Measurements from ENCODE around the gene NRXN3.

The NRXN3 gene

GRCh38 chr14:79600406-79600805, 1430.2 kb downstream of the NRXN3 start:
- DNase-seq, result no peak
- CTCF ChIA-PET, result no interaction called here
- no peak overlapping the region for H3K4me3 Mint-ChIP-seq
- H3K9me3 Mint-ChIP-seq, result no peaks in the 10 kb centered on the region
- H3K27me3 Mint-ChIP-seq, result no peaks in the 10 kb centered on the region
- H3K4me1 Mint-ChIP-seq, result no peaks in the 10 kb centered on the region
- H3K27ac Mint-ChIP-seq, result no peak overlapping the region
- no peaks in the 10 kb centered on the region for H3K36me3 Mint-ChIP-seq

- no peak for DNase-seq
- Mint-ChIP-seq H3K27ac (no peak overlapping the region), H3K9me3 (no peaks in the 10 kb centered on the region), H3K4me1 (no peaks in the 10 kb centered on the region), H3K27me3 (no peaks in the 10 kb centered on the region), H3K4me3 (no peak overlapping the region), H3K36me3 (no peaks in the 10 kb centered on the region)
- CTCF ChIA-PET, result no interaction called here
These were observed 1431.4 kb downstream of the NRXN3 start for GRCh38 chr14:79601579-79601978.

GRCh38 chr14:79602045-79602444, 1431.9 kb downstream of the NRXN3 start:
- Mint-ChIP-seq H3K27ac (no peak overlapping the region), H3K27me3 (no peaks in the 10 kb centered on the region), H3K9me3 (no peaks in the 10 kb centered on the region), H3K4me3 (no peak overlapping the region), H3K4me1 (no peaks in the 10 kb centered on the region), H3K36me3 (no peaks in the 10 kb centered on the region)
- CTCF ChIA-PET, result no interaction called here
- no peak for DNase-seq

GRCh38 chr14:79602742-79603141, 1432.6 kb downstream of the NRXN3 start:
- no peak overlapping the region for H3K4me3 Mint-ChIP-seq
- no peaks in the 10 kb centered on the region for H3K9me3 Mint-ChIP-seq
- no peak for DNase-seq
- CTCF ChIA-PET, result no interaction called here
- no peaks in the 10 kb centered on the region for H3K36me3 Mint-ChIP-seq
- no peaks in the 10 kb centered on the region for H3K27me3 Mint-ChIP-seq
- no peak overlapping the region for H3K27ac Mint-ChIP-seq
- H3K4me1 Mint-ChIP-seq, result no peaks in the 10 kb centered on the region

GRCh38 chr14:79605849-79606248, 1435.7 kb downstream of the NRXN3 start:
- Mint-ChIP-seq H3K4me1 (no peaks in the 10 kb centered on the region), H3K27ac (no peak overlapping the region), H3K27me3 (no peaks in the 10 kb centered on the region), H3K9me3 (no peaks in the 10 kb centered on the region), H3K4me3 (no peak overlapping the region), H3K36me3 (no peaks in the 10 kb centered on the region)
- CTCF ChIA-PET, result no interaction called here
- DNase-seq, result no peak

- no peaks in the 10 kb centered on the region for H3K36me3 Mint-ChIP-seq
- CTCF ChIA-PET, result no interaction called here
- peaks cover 2% of the 10 kb centered on the region for H3K9me3 Mint-ChIP-seq
- no peak overlapping the region for H3K4me3 Mint-ChIP-seq
- H3K27me3 Mint-ChIP-seq, result no peaks in the 10 kb centered on the region
- H3K4me1 Mint-ChIP-seq, result no peaks in the 10 kb centered on the region
- no peak for DNase-seq
- H3K27ac Mint-ChIP-seq, result no peak overlapping the region
These were observed 1438.3 kb downstream of the NRXN3 start for GRCh38 chr14:79608446-79608845.

GRCh38 chr14:79613625-79614024, 1443.5 kb downstream of the NRXN3 start:
- Mint-ChIP-seq H3K27me3 (no peaks in the 10 kb centered on the region), H3K36me3 (no peaks in the 10 kb centered on the region), H3K4me3 (no peak overlapping the region), H3K27ac (no peak overlapping the region), H3K4me1 (no peaks in the 10 kb centered on the region), H3K9me3 (peaks cover 2% of the 10 kb centered on the region)
- no peak for DNase-seq
- CTCF ChIA-PET, result interaction anchor here (0.8 kb wide), 1 partner anchor 70 kb away, joined by 3 read pairs; no protein-coding TSS in a partner anchor

GRCh38 chr14:79614448-79614847, 1444.3 kb downstream of the NRXN3 start:
- Mint-ChIP-seq H3K27me3 (no peaks in the 10 kb centered on the region), H3K4me3 (no peak overlapping the region), H3K9me3 (peaks cover 2% of the 10 kb centered on the region), H3K36me3 (no peaks in the 10 kb centered on the region), H3K4me1 (no peaks in the 10 kb centered on the region), H3K27ac (no peak overlapping the region)
- CTCF ChIA-PET, result no interaction called here
- DNase-seq, result no peak

- DNase-seq, result no peak
- H3K36me3 Mint-ChIP-seq, result no peaks in the 10 kb centered on the region
- peaks cover 2% of the 10 kb centered on the region for H3K9me3 Mint-ChIP-seq
- CTCF ChIA-PET, result no interaction called here
- no peaks in the 10 kb centered on the region for H3K4me1 Mint-ChIP-seq
- H3K27me3 Mint-ChIP-seq, result no peaks in the 10 kb centered on the region
- no peak overlapping the region for H3K4me3 Mint-ChIP-seq
- H3K27ac Mint-ChIP-seq, result no peak overlapping the region
These were observed 1456.9 kb downstream of the NRXN3 start for GRCh38 chr14:79627058-79627457.

GRCh38 chr14:79629411-79630287, 1459.5 kb downstream of the NRXN3 start:
- no peaks in the 10 kb centered on the region for H3K27me3 Mint-ChIP-seq
- no peak overlapping the region for H3K27ac Mint-ChIP-seq
- peaks cover 3% of the 10 kb centered on the region for H3K9me3 Mint-ChIP-seq
- CTCF ChIA-PET, result no interaction called here
- no peak overlapping the region for H3K4me3 Mint-ChIP-seq
- no peak for DNase-seq
- no peaks in the 10 kb centered on the region for H3K4me1 Mint-ChIP-seq
- no peaks in the 10 kb centered on the region for H3K36me3 Mint-ChIP-seq

- Mint-ChIP-seq H3K9me3 (peaks cover 5% of the 10 kb centered on the region), H3K27ac (no peak overlapping the region), H3K27me3 (no peaks in the 10 kb centered on the region), H3K4me3 (no peak overlapping the region), H3K36me3 (no peaks in the 10 kb centered on the region), H3K4me1 (no peaks in the 10 kb centered on the region)
- CTCF ChIA-PET, result no interaction called here
- no peak for DNase-seq
These were observed 1460.3 kb downstream of the NRXN3 start for GRCh38 chr14:79630288-79630960.

GRCh38 chr14:79631276-79631675, 1461.1 kb downstream of the NRXN3 start:
- H3K27me3 Mint-ChIP-seq, result no peaks in the 10 kb centered on the region
- DNase-seq, result no peak
- no peak overlapping the region for H3K4me3 Mint-ChIP-seq
- no peak overlapping the region for H3K27ac Mint-ChIP-seq
- CTCF ChIA-PET, result no interaction called here
- H3K4me1 Mint-ChIP-seq, result no peaks in the 10 kb centered on the region
- H3K9me3 Mint-ChIP-seq, result peaks cover 5% of the 10 kb centered on the region
- H3K36me3 Mint-ChIP-seq, result no peaks in the 10 kb centered on the region

- CTCF ChIA-PET, result no interaction called here
- Mint-ChIP-seq H3K4me1 (no peaks in the 10 kb centered on the region), H3K36me3 (no peaks in the 10 kb centered on the region), H3K27me3 (no peaks in the 10 kb centered on the region), H3K27ac (no peak overlapping the region), H3K9me3 (peaks cover 1% of the 10 kb centered on the region), H3K4me3 (no peak overlapping the region)
- DNase-seq, result no peak
These were observed 1468.6 kb downstream of the NRXN3 start for GRCh38 chr14:79638672-79639266.

GRCh38 chr14:79639613-79640012, 1469.4 kb downstream of the NRXN3 start:
- Mint-ChIP-seq H3K4me1 (no peaks in the 10 kb centered on the region), H3K4me3 (no peak overlapping the region), H3K27ac (no peak overlapping the region), H3K36me3 (no peaks in the 10 kb centered on the region), H3K27me3 (no peaks in the 10 kb centered on the region), H3K9me3 (peaks cover 1% of the 10 kb centered on the region)
- CTCF ChIA-PET, result no interaction called here
- no peak for DNase-seq

GRCh38 chr14:79641371-79641770, 1471.2 kb downstream of the NRXN3 start:
- no peaks in the 10 kb centered on the region for H3K36me3 Mint-ChIP-seq
- no peak overlapping the region for H3K27ac Mint-ChIP-seq
- H3K4me3 Mint-ChIP-seq, result no peak overlapping the region
- no peaks in the 10 kb centered on the region for H3K9me3 Mint-ChIP-seq
- CTCF ChIA-PET, result no interaction called here
- H3K27me3 Mint-ChIP-seq, result no peaks in the 10 kb centered on the region
- H3K4me1 Mint-ChIP-seq, result no peaks in the 10 kb centered on the region
- DNase-seq, result no peak
